H1 (cell line): Measurements from ENCODE around the gene LRRC39. TPM values are rescaled to one million over a fixed set of nuclear protein-coding genes. Genes with fewer than 3 reads are reported as not detected.

Experiments
- CTCF ChIA-PET: fragments of 300-600 bp; sonication (Branson Sonifier 250); formaldehyde crosslinking; loops from one replicate; lab custom pipeline; 2021; ENCODE audit not compliant: partially characterized antibody; lab: Charles Lee
- POLR2A ChIA-PET: fragments of 300-600 bp; sonication (Branson Sonifier 250); formaldehyde crosslinking; loops from one replicate; lab custom pipeline; 2021; ENCODE audit warnings: inconsistent platforms; ENCODE audit not compliant: partially characterized antibody; lab: Charles Lee
- DNase-seq, 2 experiments: peaks; one replicate each; pipeline versions ENCODE4 v3.0.0 to v3.0.0-alpha.2; 2010 to 2022; ENCODE audit warnings: low spot score in 2 of 2, low read depth in 1 of 2, mixed read lengths in 1 of 2
- FAIRE-seq: peaks from 2 replicates; lab custom pipeline; 2011; peaks lifted over from hg19 to GRCh38; lab: Jason Lieb, UNC
- H2AFZ ChIP-seq: 2 replicates; pipeline ENCODE4 v1.8.1; 2012; ENCODE audit warnings: low read length, inconsistent platforms
- H2AK5ac ChIP-seq: 2 replicates; pipeline ENCODE4 v1.6.1; 2013; ENCODE audit warnings: low read depth, low read length
- H2BK120ac ChIP-seq: replicated peaks from 2 replicates; pipeline ENCODE3; 2013; ENCODE audit warnings: low read depth, low read length, inconsistent platforms
- H2BK12ac ChIP-seq: 2 replicates; pipeline ENCODE4 v1.6.1; 2013; ENCODE audit warnings: low read depth, low read length
- H2BK15ac ChIP-seq: 2 replicates; pipeline ENCODE4 v1.6.1; 2013; ENCODE audit warnings: low read length
- H2BK20ac ChIP-seq: 2 replicates; pipeline ENCODE4 v1.6.1; 2013; ENCODE audit warnings: low read length
- H2BK5ac ChIP-seq: 2 replicates; pipeline ENCODE4 v1.6.1; 2013; ENCODE audit warnings: low read depth, low read length
- H3K14ac ChIP-seq: 2 replicates; pipeline ENCODE4 v1.6.1; 2013; ENCODE audit warnings: inconsistent platforms; ENCODE audit not compliant: insufficient read length
- H3K18ac ChIP-seq: 2 replicates; pipeline ENCODE4 v1.6.1; 2013; ENCODE audit warnings: low read length; ENCODE audit errors: extremely low read depth
- H3K23ac ChIP-seq: 2 replicates; pipeline ENCODE4 v1.6.1; 2013; ENCODE audit warnings: inconsistent platforms; ENCODE audit not compliant: insufficient read length
- H3K23me2 ChIP-seq: 2 replicates; pipeline ENCODE4 v1.6.1; 2013; ENCODE audit warnings: low read depth, low read length
- H3K27ac ChIP-seq: 2 replicates; pipeline ENCODE4 v1.6.1; 2011; ENCODE audit warnings: low read depth, low read length, inconsistent platforms
- H3K27me3 ChIP-seq, 4 experiments: replicated peaks in 1 of 4; 1 replicate in 1 of 4; 2 replicates in 3 of 4; pipeline versions ENCODE4 v1.6.1 to v1.8.1; 2011 to 2013; ENCODE audit warnings: low read length in 3 of 4, mild to moderate bottlenecking in 3 of 4, inconsistent platforms in 2 of 4, mixed read lengths in 2 of 4, moderate library complexity in 1 of 4; ENCODE audit not compliant: control insufficient read depth in 3 of 4, insufficient read depth in 3 of 4; ENCODE audit errors: extremely low read depth in 1 of 4
- H3K36me3 ChIP-seq, 4 experiments: 2 replicates each; pipeline versions ENCODE4 v1.6.1 to v1.8.1; 2011 to 2013; ENCODE audit warnings: mild to moderate bottlenecking in 4 of 4, low read length in 3 of 4, moderate library complexity in 2 of 4, control low read depth in 1 of 4, inconsistent platforms in 1 of 4; ENCODE audit not compliant: insufficient read depth in 4 of 4, control insufficient read depth in 2 of 4
- H3K4ac ChIP-seq: replicated peaks from 2 replicates; pipeline ENCODE3; 2013; ENCODE audit warnings: low read length, low read depth, mixed read lengths, inconsistent platforms; ENCODE audit not compliant: insufficient read length
- H3K4me1 ChIP-seq, 4 experiments: replicated peaks in 1 of 4; 1 replicate in 1 of 4; 2 replicates in 3 of 4; pipeline versions ENCODE4 v1.6.1 to v1.8.1; 2011 to 2013; ENCODE audit warnings: low read length in 3 of 4, inconsistent platforms in 2 of 4, mixed read lengths in 1 of 4; ENCODE audit not compliant: insufficient read depth in 4 of 4, control insufficient read depth in 3 of 4
- H3K4me2 ChIP-seq, 2 experiments: 2 replicates each; pipeline versions ENCODE4 v1.6.1 to v1.8.1; 2011 to 2013; ENCODE audit warnings: low read depth in 2 of 2, low read length in 2 of 2, control low read depth in 1 of 2, inconsistent platforms in 1 of 2, mild to moderate bottlenecking in 1 of 2; ENCODE audit not compliant: insufficient read depth in 1 of 2
- H3K4me3 ChIP-seq, 4 experiments: fragments of 200-600, 300-600 bp in 1 of 4; sonication (generic), shearing (Covaris generic), sonication (Bioruptor Twin) in 1 of 4; 2 replicates each; pipeline versions ENCODE4 v1.5.1 to v1.8.1; 2011 to 2016; ENCODE audit warnings: low read length in 4 of 4, low read depth in 3 of 4, control low read depth in 2 of 4, inconsistent platforms in 2 of 4, mild to moderate bottlenecking in 2 of 4, mixed read lengths in 1 of 4, moderate library complexity in 1 of 4; ENCODE audit not compliant: insufficient read depth in 2 of 4; ENCODE audit errors: extremely low read depth in 1 of 4
- H3K56ac ChIP-seq: replicated peaks from 2 replicates; pipeline ENCODE3; 2013; ENCODE audit warnings: low read depth, mild to moderate bottlenecking, mixed read lengths, low read length, inconsistent platforms; ENCODE audit not compliant: insufficient read length
- H3K79me1 ChIP-seq: 2 replicates; pipeline ENCODE4 v1.6.1; 2013; ENCODE audit warnings: low read depth, low read length, control low read depth
- H3K79me2 ChIP-seq, 2 experiments: 2 replicates each; pipeline versions ENCODE4 v1.6.1 to v1.8.1; 2012 to 2013; ENCODE audit warnings: low read length in 2 of 2, mild to moderate bottlenecking in 2 of 2, inconsistent platforms in 1 of 2; ENCODE audit not compliant: insufficient read depth in 2 of 2, control insufficient read depth in 1 of 2
- H3K9ac ChIP-seq, 4 experiments: replicated peaks in 1 of 4; 1 replicate in 1 of 4; 2 replicates in 3 of 4; pipeline versions ENCODE4 v1.6.1 to v1.8.1; 2011 to 2013; ENCODE audit warnings: low read depth in 3 of 4, low read length in 3 of 4, control low read depth in 2 of 4, mild to moderate bottlenecking in 2 of 4, moderate library complexity in 2 of 4, inconsistent platforms in 1 of 4; ENCODE audit errors: extremely low read depth in 1 of 4
- H3K9me3 ChIP-seq, 2 experiments: 2 replicates each; pipeline versions ENCODE4 v1.6.1 to v1.8.1; 2012 to 2013; ENCODE audit warnings: mild to moderate bottlenecking in 2 of 2, moderate library complexity in 2 of 2, control low read depth in 1 of 2, inconsistent platforms in 1 of 2, low read depth in 1 of 2, low read length in 1 of 2, mixed read lengths in 1 of 2; ENCODE audit not compliant: insufficient read depth in 2 of 2
- H4K20me1 ChIP-seq, 2 experiments: replicated peaks in 1 of 2; 2 replicates each; pipeline versions ENCODE3 to v1.8.1; 2011 to 2013; ENCODE audit warnings: inconsistent platforms in 2 of 2, low read length in 2 of 2, mild to moderate bottlenecking in 1 of 2; ENCODE audit not compliant: insufficient read depth in 2 of 2, control insufficient read depth in 1 of 2
- H4K5ac ChIP-seq: 2 replicates; pipeline ENCODE4 v1.6.1; 2013; ENCODE audit warnings: low read length, low read depth, mixed read lengths, inconsistent platforms; ENCODE audit not compliant: insufficient read length
- H4K8ac ChIP-seq: 2 replicates; pipeline ENCODE4 v1.8.0; 2013; ENCODE audit warnings: mild to moderate bottlenecking, moderate library complexity, low read length, inconsistent platforms; ENCODE audit not compliant: insufficient read depth; ENCODE audit errors: extremely low read depth
- H4K91ac ChIP-seq: replicated peaks from 2 replicates; pipeline ENCODE3; 2013; ENCODE audit warnings: low read length, mixed read lengths, inconsistent platforms; ENCODE audit not compliant: insufficient read length
- JUND ChIP-seq: IDR thresholded peaks from 2 replicates; pipeline ENCODE4 v1.6.1; 2011; ENCODE audit warnings: mild to moderate bottlenecking, improper control_type of control experiment, low read length
- RBBP5 ChIP-seq: IDR thresholded peaks from 2 replicates; pipeline ENCODE4 v1.7.1; 2012; ENCODE audit warnings: low read depth, mild to moderate bottlenecking, inconsistent platforms, low read length, moderate library complexity, borderline replicate concordance
- WGBS, 2 experiments: shearing (Covaris generic) in 1 of 2; methylation state at CpG; one replicate each; pipeline versions ENCODE4 v1.1.6 to v1.1.7; 2013 to 2015; ENCODE audit warnings: low lambda C conversion rate in 2 of 2, mixed read lengths in 2 of 2, inconsistent platforms in 1 of 2, low coverage in 1 of 2, missing lambda C conversion rate in 1 of 2; ENCODE audit not compliant: insufficient replicate concordance in 2 of 2, insufficient coverage in 1 of 2, insufficient read length in 1 of 2; ENCODE audit errors: extremely low coverage in 1 of 2, missing lambda C conversion rate in 1 of 2; 5-methylcytosine and 5-hydroxymethylcytosine counted together
- polyA plus RNA-seq, 7 experiments: library from polyadenylated mRNA; depleted of rRNA in 3 of 7; stranded (reverse) in 5 of 7; unstranded in 2 of 7; fragments of >200 nt in 5 of 7; fragments of 200-250 nt in 2 of 7; gene quantifications; 1 replicate in 5 of 7; 2 replicates in 1 of 7; 4 replicates in 1 of 7; pipeline versions ENCODE4 v1.2.1 to v1.2.3, GENCODE V29; 2011 to 2013; ENCODE audit warnings: missing spikeins in 2 of 7, mixed read lengths in 2 of 7
- total RNA-seq: library from RNA; stranded (reverse); fragmentation: NEBNext Ultra II Directional; extraction: Animal tissue kit (Norgen Biotek cat#: 25700); gene quantifications from 2 replicates; pipeline ENCODE4 v1.2.1, GENCODE V29; 2021
- TF ChIP-seq, protein P1 (sequence below): IDR thresholded peaks from 2 replicates; pipeline ENCODE4 v1.6.1; 2011; ENCODE audit warnings: low read length, improper control_type of control experiment

The LRRC39 gene
- total and polyA plus RNA-seq, 2 of the 8 experiments (the other 6 are each of a cell fraction or from before 2014, with no cell fraction given), result 0.33 to 0.39 TPM

DNA sequence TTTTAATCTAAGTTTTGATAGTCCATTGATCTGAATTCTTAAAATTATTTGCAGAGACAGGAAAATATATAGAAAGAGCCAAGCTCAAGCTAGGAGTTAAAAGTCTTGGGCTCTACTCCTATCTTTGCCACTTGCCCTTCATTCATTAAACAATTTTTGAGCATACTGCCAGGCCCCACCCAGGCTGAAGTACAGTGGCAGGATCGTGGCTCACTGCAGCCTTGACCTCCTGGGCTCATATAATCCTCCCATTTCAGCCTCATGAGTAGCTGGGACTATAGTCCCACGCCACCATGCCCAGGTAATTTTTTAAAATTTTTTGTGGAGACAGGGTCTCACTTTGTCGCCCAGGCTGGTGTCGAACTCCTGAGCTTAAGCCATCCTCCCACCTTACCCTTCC is 36.9 kb downstream of the LRRC39 start:
- ChIA-PET POLR2A (interaction anchor here (1.1 kb wide), 1 partner anchor 8 kb away, joined by 3 read pairs; the partner anchor contains the start of genes SASS6 and TRMT13), CTCF (interaction anchor here (1.2 kb wide), 1 partner anchor 727 kb away, joined by 3 read pairs; no protein-coding TSS in a partner anchor)
- H3K56ac ChIP-seq, result no peak overlapping the region
- H4K5ac ChIP-seq, result no peak overlapping the region
- no peak overlapping the region for H3K23ac ChIP-seq
- no peaks in the 10 kb centered on the region for H3K4me1 ChIP-seq
- no peak overlapping the region for H2BK5ac ChIP-seq
- no peak overlapping the region for H2BK12ac ChIP-seq
- peaks cover 0 to 70% (median 34%) of the 10 kb centered on the region in 4 experiments; a peak in 6 of 8 replicates for H3K36me3 ChIP-seq
- H2BK15ac ChIP-seq, result no peak overlapping the region
- WGBS, 2 experiments, result 93% methylated on average over 4 of the region's 4 CpGs; no CpG with 5 or more reads in 1 of the 2 experiments
- no peaks in the 10 kb centered on the region for H3K9me3 ChIP-seq
- H4K20me1 ChIP-seq, result no peaks in the 10 kb centered on the region
- no peaks in the 10 kb centered on the region for H3K23me2 ChIP-seq
- H3K18ac ChIP-seq, result no peak overlapping the region
- no peak overlapping the region for H4K8ac ChIP-seq
- TF ChIP-seq RBBP5, result no peak
- TF ChIP-seq, protein P1, sequence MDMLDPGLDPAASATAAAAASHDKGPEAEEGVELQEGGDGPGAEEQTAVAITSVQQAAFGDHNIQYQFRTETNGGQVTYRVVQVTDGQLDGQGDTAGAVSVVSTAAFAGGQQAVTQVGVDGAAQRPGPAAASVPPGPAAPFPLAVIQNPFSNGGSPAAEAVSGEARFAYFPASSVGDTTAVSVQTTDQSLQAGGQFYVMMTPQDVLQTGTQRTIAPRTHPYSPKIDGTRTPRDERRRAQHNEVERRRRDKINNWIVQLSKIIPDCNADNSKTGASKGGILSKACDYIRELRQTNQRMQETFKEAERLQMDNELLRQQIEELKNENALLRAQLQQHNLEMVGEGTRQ, result no peak
- TF ChIP-seq JUND, result no peak
- no peak overlapping the region for H2BK120ac ChIP-seq
- H3K14ac ChIP-seq, result no peak overlapping the region
- H3K4me3 ChIP-seq, result no peak overlapping the region
- H3K4ac ChIP-seq, result no peak overlapping the region
- DNase-seq (no peak), FAIRE-seq (no peak)
- no peaks in the 10 kb centered on the region for H3K27me3 ChIP-seq
- no peaks in the 10 kb centered on the region for H3K79me2 ChIP-seq
- no peak overlapping the region for H2AK5ac ChIP-seq
- H3K9ac ChIP-seq, result no peak overlapping the region
- no peaks in the 10 kb centered on the region for H3K79me1 ChIP-seq
- no peak overlapping the region for H3K27ac ChIP-seq
- no peak overlapping the region for H4K91ac ChIP-seq
- no peak overlapping the region for H2BK20ac ChIP-seq
- no peak overlapping the region for H2AFZ ChIP-seq
- no peak overlapping the region for H3K4me2 ChIP-seq
